Fibroblast of the conjunctiva (primary cell): ENCODE data around the gene STRN4.

Experiments used
- DNase-seq: peaks from one replicate; pipeline ENCODE4 v3.0.0-alpha.2; 2010; ENCODE audit warnings: low read depth

The STRN4 gene

GRCh38 chr19:46744005-46744691 is 2.1 kb downstream of the STRN4 start:
- DNase-seq = no peak

GRCh38 chr19:46742926-46743480 is 3.2 kb downstream of the STRN4 start:
- DNase-seq = no peak

GRCh38 chr19:46741447-46741846 is 4.8 kb downstream of the STRN4 start:
- no peak for DNase-seq

- DNase-seq = no peak
These were observed 6.9 kb downstream of the STRN4 start for GRCh38 chr19:46739290-46739771.

GRCh38 chr19:46737761-46738171 is 8.5 kb downstream of the STRN4 start:
- DNase-seq = no peak

- no peak for DNase-seq
These were observed 9.0 kb downstream of the STRN4 start for GRCh38 chr19:46737298-46737654.

GRCh38 chr19:46736531-46737297 is 9.5 kb downstream of the STRN4 start:
- DNase-seq = no peak

- DNase-seq = no peak
These were observed 12.5 kb downstream of the STRN4 start for GRCh38 chr19:46733690-46734292.

GRCh38 chr19:46732966-46733689 is 13.1 kb downstream of the STRN4 start:
- DNase-seq = no peak

- DNase-seq = no peak
These were observed 13.9 kb downstream of the STRN4 start for GRCh38 chr19:46732172-46732938.

- DNase-seq = no peak
These were observed 14.7 kb downstream of the STRN4 start for GRCh38 chr19:46731584-46731983.

- no peak for DNase-seq
These were observed 15.2 kb downstream of the STRN4 start for GRCh38 chr19:46731007-46731501.

GRCh38 chr19:46730595-46730994 is 15.7 kb downstream of the STRN4 start:
- no peak for DNase-seq

GRCh38 chr19:46730187-46730586 is 16.1 kb downstream of the STRN4 start:
- DNase-seq = no peak

- no peak for DNase-seq
These were observed 16.6 kb downstream of the STRN4 start for GRCh38 chr19:46729696-46730095.

- peak; percentile 35 for DNase-seq
These were observed 17.4 kb downstream of the STRN4 start for GRCh38 chr19:46728693-46729339.

GRCh38 chr19:46728208-46728607 is 18.0 kb downstream of the STRN4 start:
- DNase-seq = no peak

- no peak for DNase-seq
These were observed 18.5 kb downstream of the STRN4 start for GRCh38 chr19:46727757-46728156.

- DNase-seq = no peak
These were observed 19.2 kb downstream of the STRN4 start for GRCh38 chr19:46726971-46727501.

- no peak for DNase-seq
These were observed 19.7 kb downstream of the STRN4 start for GRCh38 chr19:46726551-46726950.
